HepG2 (cell line): ENCODE results near the gene OR52W1. TPM values are rescaled to one million over a fixed set of nuclear protein-coding genes. Genes with fewer than 3 reads are reported as not detected.
A peak's percentile ranks its signal among the peaks of the same experiment; 100 is the strongest.

Experiments
- ATM ChIP-seq: fragments of 450-650 bp; IDR thresholded peaks from 2 replicates; pipeline ENCODE4 v1.7.1; 2017; ENCODE audit warnings: mild to moderate bottlenecking, borderline replicate concordance
- GABPB1 ChIP-seq: IDR thresholded peaks from 2 replicates; pipeline ENCODE4 v1.6.1; 2016; ENCODE audit warnings: mild to moderate bottlenecking, missing genetic modification reagents, moderate library complexity, missing compliant biosample characterization
- GRHL1 ChIP-seq: sonication (generic); formaldehyde crosslinking; conservative IDR thresholded peaks from 2 replicates; pipeline ENCODE4 v1.8.0; 2022; ENCODE audit warnings: missing genetic modification reagents
- PAWR ChIP-seq: sonication (generic); formaldehyde crosslinking; IDR thresholded peaks from 2 replicates; pipeline ENCODE4 v1.4.0; 2020; ENCODE audit warnings: missing genetic modification reagents, mild to moderate bottlenecking, borderline replicate concordance
- POLR2A ChIP-seq, 2 experiments: IDR thresholded peaks; 2 replicates each; pipeline ENCODE4 v1.6.1; 2011; ENCODE audit warnings: low read depth in 2 of 2, low read length in 2 of 2, mild to moderate bottlenecking in 1 of 2, moderate library complexity in 1 of 2; ENCODE audit not compliant: insufficient read depth in 1 of 2
- SKIL ChIP-seq: sonication (generic); formaldehyde crosslinking; IDR thresholded peaks from 2 replicates; pipeline ENCODE4 v1.8.0; 2022; ENCODE audit warnings: missing genetic modification reagents, mild to moderate bottlenecking, moderate library complexity, borderline replicate concordance
- SRY ChIP-seq: sonication (generic); formaldehyde crosslinking; IDR thresholded peaks from 2 replicates; pipeline ENCODE4 v1.8.0; 2022; ENCODE audit warnings: mild to moderate bottlenecking, missing genetic modification reagents
- TFAP4 ChIP-seq: sonication (generic); IDR thresholded peaks from 2 replicates; pipeline ENCODE4 v1.6.1; 2016; ENCODE audit warnings: low read depth, borderline replicate concordance
- ZNF251 ChIP-seq: sonication (generic); formaldehyde crosslinking; IDR thresholded peaks from 2 replicates; pipeline ENCODE4 v1.9.0; 2021; ENCODE audit warnings: mild to moderate bottlenecking, missing genetic modification reagents
- ZNF34 ChIP-seq: sonication (generic); formaldehyde crosslinking; IDR thresholded peaks from 2 replicates; pipeline ENCODE4 v1.4.0; 2020; ENCODE audit warnings: mild to moderate bottlenecking, missing genetic modification reagents, borderline replicate concordance
- ZNF567 ChIP-seq: sonication (generic); formaldehyde crosslinking; IDR thresholded peaks from 2 replicates; pipeline ENCODE4 v1.8.1; 2023; ENCODE audit warnings: mild to moderate bottlenecking, missing genetic modification reagents, borderline replicate concordance
- ZNF800 ChIP-seq: sonication (generic); formaldehyde crosslinking; IDR thresholded peaks from 2 replicates; pipeline ENCODE4 v1.4.0; 2020; ENCODE audit warnings: missing genetic modification reagents
- polyA plus RNA-seq, 8 experiments: library from polyadenylated mRNA; depleted of rRNA in 3 of 8; stranded (reverse) in 7 of 8; unstranded in 1 of 8; fragments of >200 nt; fragmentation: Illumina TruSeq in 4 of 8; extraction: Trizol in 4 of 8; gene quantifications; 2 replicates each; pipeline versions ENCODE4 v1.2.1 to v1.2.3, GENCODE V29; 2011 to 2016; ENCODE audit warnings: low read depth in 4 of 8, missing spikeins in 1 of 8, mixed read lengths in 1 of 8; ENCODE audit not compliant: insufficient read depth in 1 of 8
- total RNA-seq, 5 experiments: library from RNA; depleted of rRNA; stranded (reverse); fragments of >200 nt; fragmentation: Illumina TruSeq; extraction: Trizol; gene quantifications; 2 replicates each; pipeline ENCODE4 v1.2.3, GENCODE V29; 2016; ENCODE audit warnings: low read depth in 1 of 5
- TF ChIP-seq, protein P1 (sequence below): sonication (generic); formaldehyde crosslinking; IDR thresholded peaks from 2 replicates; pipeline ENCODE4 v1.8.0; 2023; ENCODE audit warnings: mild to moderate bottlenecking, missing genetic modification reagents

OR52W1 gene
- total and polyA plus RNA-seq, 2 of the 13 experiments (the other 11 are each of a cell fraction or from before 2014, with no cell fraction given) = not detected

GRCh38 chr11:6234387-6235107 is 35.5 kb downstream of the OR52W1 start, which contains the start of gene FHIP1B (continued):
- TF ChIP-seq SRY (CRISPR knock-in tag) (no peak), ATM (no peak), ZNF251 (no peak), GRHL1 (CRISPR knock-in tag) (no peak), TFAP4 (peak; percentile 36; the same call in 1 of the 2 replicates), ZNF800 (CRISPR knock-in tag) (no peak), SKIL (CRISPR knock-in tag) (no peak), ZNF567 (CRISPR knock-in tag) (no peak), ZNF34 (no peak), PAWR (CRISPR knock-in tag) (no peak), POLR2A (IDR thresholded peaks at IDR 0.05; ENCODE audit: insufficient read depth in 1 of 2, low read depth in 2 of 2, low read length in 2 of 2) (peak in 1 of 2 experiments; percentile 85; a peak in 3 of 4 replicates), GABPB1 (CRISPR knock-in tag) (peak; percentile 78)
- TF ChIP-seq, protein P1, sequence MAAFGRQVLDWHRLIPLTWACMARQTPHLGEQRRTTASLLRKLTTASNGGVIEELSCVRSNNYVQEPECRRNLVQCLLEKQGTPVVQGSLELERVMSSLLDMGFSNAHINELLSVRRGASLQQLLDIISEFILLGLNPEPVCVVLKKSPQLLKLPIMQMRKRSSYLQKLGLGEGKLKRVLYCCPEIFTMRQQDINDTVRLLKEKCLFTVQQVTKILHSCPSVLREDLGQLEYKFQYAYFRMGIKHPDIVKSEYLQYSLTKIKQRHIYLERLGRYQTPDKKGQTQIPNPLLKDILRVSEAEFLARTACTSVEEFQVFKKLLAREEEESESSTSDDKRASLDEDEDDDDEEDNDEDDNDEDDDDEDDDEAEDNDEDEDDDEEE (CRISPR knock-in tag) = no peak
